Lower leg skin (tissue), 3 donors: ENCODE results near the gene DLX4.

ENCODE experiments used
- POLR2A ChIP-seq, 2 donors: fragments of 450-650 bp; IDR thresholded peaks; one replicate each; pipeline ENCODE4 v1.6.1; 2016 to 2017; ENCODE audit warnings: antibody characterized with exemption in 2 of 2, mild to moderate bottlenecking in 1 of 2, moderate library complexity in 1 of 2
- TF ChIP-seq, protein P1 (sequence below), 3 donors: fragments of 450-650 bp; IDR thresholded peaks; one replicate each; pipeline ENCODE4 v1.5.1; 2016; ENCODE audit warnings: antibody characterized with exemption in 3 of 3, mild to moderate bottlenecking in 3 of 3, moderate library complexity in 2 of 3

- no peak for TF ChIP-seq POLR2A (IDR thresholded peaks at IDR 0.05)
- TF ChIP-seq, protein P1, sequence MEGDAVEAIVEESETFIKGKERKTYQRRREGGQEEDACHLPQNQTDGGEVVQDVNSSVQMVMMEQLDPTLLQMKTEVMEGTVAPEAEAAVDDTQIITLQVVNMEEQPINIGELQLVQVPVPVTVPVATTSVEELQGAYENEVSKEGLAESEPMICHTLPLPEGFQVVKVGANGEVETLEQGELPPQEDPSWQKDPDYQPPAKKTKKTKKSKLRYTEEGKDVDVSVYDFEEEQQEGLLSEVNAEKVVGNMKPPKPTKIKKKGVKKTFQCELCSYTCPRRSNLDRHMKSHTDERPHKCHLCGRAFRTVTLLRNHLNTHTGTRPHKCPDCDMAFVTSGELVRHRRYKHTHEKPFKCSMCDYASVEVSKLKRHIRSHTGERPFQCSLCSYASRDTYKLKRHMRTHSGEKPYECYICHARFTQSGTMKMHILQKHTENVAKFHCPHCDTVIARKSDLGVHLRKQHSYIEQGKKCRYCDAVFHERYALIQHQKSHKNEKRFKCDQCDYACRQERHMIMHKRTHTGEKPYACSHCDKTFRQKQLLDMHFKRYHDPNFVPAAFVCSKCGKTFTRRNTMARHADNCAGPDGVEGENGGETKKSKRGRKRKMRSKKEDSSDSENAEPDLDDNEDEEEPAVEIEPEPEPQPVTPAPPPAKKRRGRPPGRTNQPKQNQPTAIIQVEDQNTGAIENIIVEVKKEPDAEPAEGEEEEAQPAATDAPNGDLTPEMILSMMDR (IDR thresholded peaks at IDR 0.05), result no peak
Measured at GRCh38 chr17:49930880-49931279, 38.1 kb upstream of the DLX4 start.
